ENCODE results near the gene DOK5.

DOK5 gene

DNA sequence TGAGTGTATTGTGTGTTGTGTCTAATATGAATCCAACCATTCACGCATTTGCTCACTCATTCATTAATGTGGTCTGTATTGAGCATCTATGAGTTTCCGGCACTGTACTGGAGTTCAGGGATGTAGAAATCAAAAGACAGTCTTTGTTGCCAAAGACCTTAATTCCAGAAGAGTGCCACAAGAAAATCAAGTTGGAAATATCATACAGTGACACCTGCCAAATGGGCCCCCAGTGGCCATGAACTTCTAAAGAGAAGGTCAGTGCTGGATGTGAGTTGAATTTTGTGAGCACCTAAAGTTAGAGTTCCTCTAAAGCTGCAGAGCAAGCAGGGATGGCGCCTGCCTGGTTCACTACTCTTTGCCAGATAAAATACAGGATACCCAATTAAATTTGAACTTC, 175.9 kb downstream of the DOK5 start:
- DNase-seq = no peak

- no peak for DNase-seq
Measured at GRCh38 chr20:54654450-54654849, 179.1 kb downstream of the DOK5 start.

GRCh38 chr20:54657268-54657826, 182.0 kb downstream of the DOK5 start:
- no peak for DNase-seq

- no peak for DNase-seq
Measured at GRCh38 chr20:54658525-54658924, 183.1 kb downstream of the DOK5 start.

- DNase-seq = no peak
Measured at GRCh38 chr20:54661265-54661664, 185.9 kb downstream of the DOK5 start.

GRCh38 chr20:54661880-54662465, 186.6 kb downstream of the DOK5 start:
- DNase-seq = no peak

DNA sequence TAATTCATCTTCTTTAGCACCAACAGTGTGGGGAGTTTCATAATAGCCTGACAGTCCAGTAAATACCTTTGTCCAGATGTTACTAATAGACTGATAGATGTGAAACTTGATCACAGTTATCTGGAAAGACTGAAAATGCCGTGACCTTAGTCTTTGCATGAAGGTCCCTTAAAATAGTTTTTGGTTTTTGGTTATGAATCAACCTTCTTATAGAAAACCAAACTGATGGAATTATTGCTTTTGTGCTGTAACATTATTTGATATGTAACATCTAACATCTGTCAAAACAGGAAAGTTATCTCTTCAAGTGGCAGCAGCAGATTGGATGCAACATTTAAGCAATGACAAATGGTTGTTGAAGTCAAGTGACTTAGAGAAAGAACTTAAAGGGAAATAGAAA, 190.4 kb downstream of the DOK5 start:
- no peak for DNase-seq

- no peak for DNase-seq
Measured at GRCh38 chr20:54668271-54669039, 193.1 kb downstream of the DOK5 start.

- DNase-seq = no peak
Measured at GRCh38 chr20:54669040-54669363, 193.6 kb downstream of the DOK5 start.

DNA sequence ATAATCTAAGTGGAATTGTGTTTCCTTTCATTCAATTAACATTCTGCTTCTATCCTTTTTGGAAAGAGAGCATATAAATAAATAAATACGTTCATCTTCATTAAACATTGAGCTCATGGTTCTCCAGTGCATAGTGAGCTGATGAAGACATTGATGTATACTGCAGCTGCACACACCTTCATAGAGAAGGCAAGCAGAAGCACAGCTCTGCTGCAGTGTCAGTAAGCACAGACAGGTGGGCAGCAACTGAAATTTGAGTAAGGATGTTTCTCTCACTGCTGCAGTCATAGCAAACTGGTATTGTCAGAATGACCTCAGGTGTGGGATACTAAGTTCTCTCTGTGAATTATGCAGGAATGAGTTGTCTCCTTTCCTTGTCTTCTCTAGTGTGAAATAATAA, 202.9 kb downstream of the DOK5 start:
- DNase-seq = no peak

- DNase-seq = no peak
Measured at GRCh38 chr20:54680439-54680838, 205.0 kb downstream of the DOK5 start.

GRCh38 chr20:54680872-54681619, 205.7 kb downstream of the DOK5 start:
- DNase-seq = no peak

DNA sequence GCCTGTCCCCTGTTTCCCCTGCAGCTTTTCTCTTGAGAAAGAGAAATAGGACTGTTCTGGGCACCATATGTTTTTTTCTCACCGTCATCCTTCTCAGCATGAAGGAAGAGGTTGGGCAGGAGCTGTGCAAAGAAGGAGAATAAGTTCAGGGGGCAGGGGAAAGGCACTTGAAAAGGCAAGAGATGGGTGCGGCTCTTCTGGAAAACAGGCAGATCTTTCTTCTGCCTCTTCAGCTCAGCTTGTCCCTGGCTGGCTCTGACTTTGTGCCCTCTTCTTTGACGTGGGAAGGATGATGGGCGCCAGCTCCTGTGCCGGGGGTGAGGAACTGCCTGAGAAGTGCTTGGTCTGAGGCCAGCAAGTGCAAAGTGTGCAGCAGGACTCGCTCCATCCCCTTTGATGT, 206.5 kb downstream of the DOK5 start:
- no peak for DNase-seq

- no peak for DNase-seq
Measured at GRCh38 chr20:54688476-54688875, 213.1 kb downstream of the DOK5 start.

DNA sequence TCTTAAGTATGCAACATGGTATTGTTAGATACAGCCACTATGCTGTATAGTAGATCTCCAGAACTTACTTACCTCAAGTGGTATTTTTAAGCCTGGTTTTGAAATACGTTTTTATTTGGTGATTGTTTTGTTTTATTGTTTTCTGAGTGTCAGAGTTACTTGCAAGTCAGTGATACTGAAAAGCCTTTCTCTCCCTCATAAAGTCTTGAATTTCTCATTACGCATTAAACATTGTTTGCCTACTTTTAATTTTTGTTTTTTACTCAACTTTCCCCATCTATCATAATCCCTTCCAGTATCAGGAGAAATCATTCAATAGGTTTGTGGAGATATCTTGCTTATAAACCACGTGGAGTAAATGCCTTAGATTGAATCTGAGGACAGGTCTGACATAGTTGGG, 214.9 kb downstream of the DOK5 start:
- DNase-seq = no peak

- no peak for DNase-seq
Measured at GRCh38 chr20:54691327-54691726, 215.9 kb downstream of the DOK5 start.

- no peak for DNase-seq
Measured at GRCh38 chr20:54692168-54692887, 216.9 kb downstream of the DOK5 start.

DNA sequence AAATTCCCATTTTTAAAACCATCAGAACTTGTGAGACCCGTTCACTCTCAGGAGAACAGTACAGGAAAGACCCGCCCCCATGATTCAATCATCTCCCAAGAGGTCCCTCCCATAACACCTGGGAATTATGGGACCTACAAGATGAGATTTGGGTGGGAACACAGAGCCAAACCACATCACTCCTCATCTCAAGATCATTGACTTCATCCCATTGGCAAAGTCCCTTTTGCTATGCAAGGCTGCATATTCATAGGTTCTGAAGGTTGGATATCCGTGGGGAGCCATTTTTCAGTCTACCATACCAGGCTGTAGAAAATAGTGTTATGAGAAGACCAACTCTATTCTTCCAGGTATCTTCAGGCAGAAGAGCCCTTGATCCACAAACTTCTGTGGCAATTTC, 219.1 kb downstream of the DOK5 start:
- no peak for DNase-seq

DNA sequence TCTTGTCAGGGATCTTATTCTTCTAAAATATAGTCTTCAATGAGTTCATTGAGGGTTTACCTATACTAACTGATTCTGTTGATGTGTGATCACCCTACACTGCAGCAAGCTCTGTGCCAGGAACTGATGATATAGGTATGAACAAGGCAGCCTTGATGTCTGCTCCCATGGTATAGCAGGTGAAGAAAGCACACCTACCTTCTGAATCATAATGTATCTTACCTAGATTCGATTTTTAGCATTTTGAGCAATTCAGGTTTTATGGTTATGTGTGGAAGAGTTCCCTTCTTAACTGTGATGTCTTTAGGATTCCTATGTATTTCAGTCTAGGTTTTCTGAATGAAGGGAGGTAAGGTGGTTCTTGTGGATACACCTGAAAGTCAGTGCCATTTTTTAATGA, 223.0 kb downstream of the DOK5 start:
- no peak for DNase-seq
